Activated CD4-positive, CD25-positive, alpha-beta regulatory T cell treated with anti-CD3 and anti-CD28 coated beads, Interleukin-2, amount 50 U/mL, for 24 hours (primary cell): Measurements from ENCODE around the gene CELA2A.

ENCODE experiments used
- ATAC-seq, 2 donors: fragments of 150-1000 bp; cut with Tn5 transposase; one replicate each; pipeline ENCODE4 v1.10.0; 2021; ENCODE audit warnings: mild to moderate bottlenecking in 1 of 2, moderate library complexity in 1 of 2

CELA2A gene

GRCh38 chr1:15456313-15456954, at the start of gene CELA2A:
Gene CELA2A, plus strand, starts transcription at chr1:15456732. Its CDS starts 22 bp downstream, at chr1:15456754.
- no peak for ATAC-seq

GRCh38 chr1:15407580-15407979, 49.0 kb upstream of the CELA2A start:
- no peak for ATAC-seq

DNA sequence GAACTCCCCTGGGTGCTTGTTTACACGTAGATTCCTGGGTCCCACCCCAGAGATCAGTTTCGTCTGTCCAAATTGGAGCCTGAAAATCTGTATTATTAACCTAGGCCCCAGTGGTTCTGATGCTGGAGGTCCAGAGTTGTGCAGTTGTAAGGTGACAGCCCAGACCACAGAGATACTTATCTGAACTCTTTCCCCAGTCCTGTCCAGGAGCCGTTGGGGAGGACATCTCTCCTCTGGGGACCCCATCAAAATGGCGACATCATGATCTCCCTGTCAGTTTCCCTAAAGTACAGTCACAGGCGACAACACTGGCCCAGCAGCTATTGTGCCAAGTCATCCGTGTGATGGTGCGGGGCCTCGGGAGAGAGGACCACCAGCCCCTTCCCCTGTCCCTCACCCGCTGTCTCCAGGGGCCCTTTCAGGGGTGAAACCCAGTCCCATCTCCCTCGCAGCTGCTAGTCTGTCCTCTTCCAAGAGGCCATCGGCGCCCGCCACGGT, 47.6 kb upstream of the CELA2A start:
- no peak for ATAC-seq

DNA sequence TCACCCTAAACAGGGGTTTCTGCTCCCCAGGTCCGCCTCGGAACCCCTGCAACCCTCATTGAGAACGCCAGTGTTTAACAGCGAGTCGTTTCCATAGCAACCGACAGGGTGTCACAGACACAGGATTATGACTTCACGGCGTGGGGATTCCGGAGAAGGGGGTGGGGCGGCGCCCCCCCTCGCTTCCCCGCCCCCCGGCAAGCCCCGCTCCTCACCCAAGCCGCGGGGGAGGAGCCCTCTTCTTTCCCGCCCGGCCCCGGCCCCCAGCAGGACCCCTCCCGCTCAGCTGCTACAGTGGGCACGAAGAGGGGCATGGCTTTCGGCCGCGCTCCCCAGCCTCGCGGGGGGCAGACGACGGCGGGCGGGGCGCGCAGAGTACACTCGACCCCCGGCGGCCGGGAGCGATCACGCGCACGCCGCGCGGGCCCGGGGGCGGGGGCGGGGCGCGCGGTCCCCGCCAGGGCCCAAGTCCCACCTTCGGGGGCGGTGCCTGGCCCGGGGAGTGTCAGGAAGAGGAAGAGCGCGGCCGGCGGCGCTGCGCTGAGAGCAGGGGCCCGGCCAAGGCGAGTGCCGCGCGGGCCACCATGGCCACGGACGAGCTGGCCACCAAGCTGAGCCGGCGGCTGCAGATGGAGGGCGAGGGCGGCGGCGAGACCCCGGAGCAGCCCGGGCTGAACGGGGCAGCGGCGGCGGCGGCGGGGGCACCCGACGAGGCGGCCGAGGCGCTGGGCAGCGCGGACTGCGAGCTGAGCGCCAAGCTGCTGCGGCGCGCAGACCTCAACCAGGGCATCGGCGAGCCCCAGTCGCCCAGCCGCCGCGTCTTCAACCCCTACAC, 46.9 kb upstream of the CELA2A start, which contains the start of gene EFHD2:
Gene EFHD2, plus strand, starts transcription at position 501 of the 835 bp plus-strand sequence. Its CDS starts 84 bp downstream, at position 585.
- peak; percentile 81 to 86 for ATAC-seq

DNA sequence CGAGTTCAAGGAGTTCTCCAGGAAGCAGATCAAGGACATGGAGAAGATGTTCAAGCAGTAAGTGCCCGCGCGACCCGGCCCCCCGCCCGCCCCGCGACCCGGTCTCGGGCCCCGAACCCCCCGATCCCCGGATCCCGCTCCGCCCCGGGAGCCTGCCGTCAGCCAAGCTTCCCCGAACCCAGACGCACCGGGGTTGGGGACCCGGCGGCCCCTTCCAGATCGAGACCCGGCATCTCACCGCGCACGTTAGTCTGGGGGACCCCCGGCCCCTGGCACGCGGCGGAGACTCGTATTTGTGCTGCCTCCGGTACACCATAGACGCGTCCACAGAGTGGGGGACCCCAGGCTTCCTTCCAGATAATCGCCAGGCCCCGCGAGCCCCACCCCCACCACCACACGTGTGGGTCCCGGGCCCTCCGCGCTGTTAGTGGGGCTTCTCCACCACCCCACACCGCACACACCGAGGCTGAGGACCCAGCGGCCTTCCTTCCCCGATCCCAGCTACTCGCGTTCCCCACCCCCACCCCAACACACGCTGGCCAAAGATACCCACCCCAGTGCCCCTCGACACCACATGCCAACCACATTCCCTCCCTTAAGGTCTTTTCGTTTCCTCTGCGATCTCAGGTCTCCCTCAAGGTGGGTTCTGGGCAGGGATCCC, 46.2 kb upstream of the CELA2A start:
- ATAC-seq = no peak

DNA sequence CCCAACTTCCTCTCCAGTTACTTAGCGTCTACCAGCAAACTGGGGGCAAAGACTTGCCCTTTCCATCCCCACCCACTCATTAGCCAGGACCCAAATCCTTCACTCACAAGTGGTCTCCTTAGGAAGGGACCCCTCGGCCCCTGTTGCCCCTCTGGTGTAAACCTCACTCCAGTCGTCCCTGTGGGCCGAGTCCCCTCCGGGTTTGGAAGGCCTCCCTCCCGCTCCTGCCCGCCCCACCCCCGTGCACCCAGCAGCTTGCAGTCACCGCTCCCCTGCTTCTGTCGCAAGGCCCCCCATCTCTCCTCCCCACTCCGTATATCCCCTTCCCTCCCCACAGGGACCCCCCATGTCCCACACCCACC, 45.7 kb upstream of the CELA2A start:
- ATAC-seq = no peak

- ATAC-seq = peak in 1 of 2 donors; percentile 4
Observed at GRCh38 chr1:15411593-15412137, 44.9 kb upstream of the CELA2A start.

- peak; percentile 74 to 80 for ATAC-seq
Observed at GRCh38 chr1:15412175-15412800, 44.2 kb upstream of the CELA2A start.

DNA sequence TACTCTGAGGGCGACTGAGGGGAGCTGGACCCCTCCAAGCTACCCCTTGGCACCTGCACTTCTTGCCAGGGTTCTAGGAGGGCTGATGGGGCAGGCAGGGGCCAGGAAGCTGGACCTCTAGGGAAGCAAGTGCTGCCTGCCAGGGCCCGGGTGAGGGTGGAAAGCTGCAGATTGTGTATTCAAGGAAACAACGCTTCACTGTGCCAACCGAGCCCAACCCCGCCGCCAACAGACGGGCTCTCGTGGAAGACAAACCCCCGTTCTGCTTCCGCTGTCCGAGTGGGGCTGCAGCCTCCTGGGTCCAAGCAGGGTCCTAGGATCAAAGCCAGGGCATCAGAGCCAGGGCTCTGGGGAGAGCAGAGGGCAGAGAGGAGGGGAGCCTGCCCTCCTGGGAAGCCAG, 43.7 kb upstream of the CELA2A start:
- ATAC-seq = no peak

DNA sequence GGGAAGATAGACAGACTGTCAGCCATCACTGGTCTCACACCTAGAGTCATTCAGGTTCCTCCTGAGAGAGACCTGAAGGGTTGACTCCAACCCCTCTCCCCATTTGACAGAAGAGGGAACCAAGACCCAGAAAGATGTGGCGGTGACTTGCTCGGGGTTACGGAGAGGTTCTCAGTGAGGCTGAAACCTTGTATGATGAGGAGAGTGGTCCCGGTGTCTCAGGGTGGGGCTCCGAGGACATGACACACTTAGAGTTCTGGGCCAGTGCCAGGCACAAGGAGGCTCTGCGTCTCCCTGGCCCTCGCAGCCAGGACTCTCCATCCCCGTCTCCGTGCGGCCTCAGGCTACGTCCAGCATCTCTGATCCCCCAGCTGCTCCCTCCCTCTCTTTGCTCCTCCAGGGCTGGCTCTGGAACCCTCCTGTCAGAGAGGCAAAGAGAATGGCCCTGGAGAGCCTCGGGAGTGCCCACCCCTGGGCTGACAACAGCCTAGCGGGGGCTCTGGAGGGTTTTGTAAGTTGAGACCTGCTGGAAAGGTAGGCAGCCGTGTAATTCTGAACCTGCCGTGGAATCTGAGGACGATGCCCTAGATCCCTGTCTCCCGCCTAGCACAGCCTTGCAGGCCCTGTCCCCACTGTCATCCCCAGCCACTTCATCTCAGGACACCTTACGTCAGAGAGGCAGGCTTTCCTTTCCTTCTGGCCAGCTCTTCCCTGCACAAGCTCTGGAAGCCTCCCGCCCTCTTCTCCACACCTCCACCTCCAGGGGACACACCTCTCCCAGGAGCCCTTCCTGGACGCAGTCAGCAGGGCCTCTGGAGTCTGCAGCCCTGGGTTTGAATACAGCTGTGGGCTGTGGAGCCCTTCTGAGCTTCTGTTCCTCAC, 42.7 kb upstream of the CELA2A start:
- no peak for ATAC-seq

GRCh38 chr1:15414445-15414983, 42.0 kb upstream of the CELA2A start:
- no peak for ATAC-seq

GRCh38 chr1:15417059-15417934, 39.2 kb upstream of the CELA2A start:
- ATAC-seq = peak; percentile 59 to 61

DNA sequence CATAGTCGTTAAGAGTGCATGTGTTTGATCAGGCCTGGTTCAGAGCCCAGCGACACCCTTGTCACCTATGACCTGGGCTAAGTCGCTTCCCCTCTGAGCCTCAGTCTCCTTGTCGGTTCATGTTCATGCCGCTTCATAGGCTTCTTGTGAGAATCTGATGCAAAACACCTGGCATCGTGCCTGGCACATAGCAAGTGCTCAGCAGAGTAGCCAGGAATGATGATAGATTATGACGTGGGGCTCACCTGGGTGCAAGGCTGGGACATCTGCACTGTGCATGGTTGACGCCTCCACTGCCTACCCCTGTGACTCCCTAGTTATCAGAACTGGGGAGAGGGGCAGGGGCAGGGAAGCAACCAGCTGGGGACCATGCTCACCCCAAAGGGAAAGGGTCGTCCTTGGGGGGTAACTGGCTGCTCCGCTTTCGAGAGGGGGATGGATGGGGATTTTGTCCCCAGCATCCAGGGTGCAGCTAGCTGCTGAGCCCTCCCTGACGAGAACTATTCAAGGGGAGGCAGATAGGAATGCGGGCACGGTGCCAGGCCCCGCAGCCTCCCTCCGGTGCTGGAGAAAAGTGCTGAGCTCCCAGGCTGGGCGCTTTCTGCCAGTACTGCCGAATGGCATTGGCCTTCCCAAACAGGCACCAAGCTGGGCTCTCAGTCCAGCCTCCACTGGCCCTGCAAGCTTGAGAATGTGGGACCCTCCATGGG, 37.6 kb upstream of the CELA2A start:
- ATAC-seq = no peak

GRCh38 chr1:15420853-15421465, 35.6 kb upstream of the CELA2A start:
- no peak for ATAC-seq

GRCh38 chr1:15422871-15423270, 33.7 kb upstream of the CELA2A start:
- ATAC-seq = no peak

- no peak for ATAC-seq
Observed at GRCh38 chr1:15423355-15424077, 33.0 kb upstream of the CELA2A start.

GRCh38 chr1:15424146-15424667, 32.3 kb upstream of the CELA2A start:
- no peak for ATAC-seq

GRCh38 chr1:15424981-15425380, 31.6 kb upstream of the CELA2A start:
- no peak for ATAC-seq
